PC-3 (cell line): Measurements from ENCODE around the gene SP140L. TPM values are rescaled to one million over a fixed set of nuclear protein-coding genes. Genes with fewer than 3 reads are reported as not detected.

Experiments
- ATAC-seq: fragments of 200-7000 bp; cut with Tn5 transposase; 2 replicates; pipeline ENCODE4 v1.9.1; 2020; ENCODE audit warnings: mild to moderate bottlenecking, moderate library complexity
- BruUV-seq: library from RNA; stranded (reverse); fragments of 400-500 nt; replicated peaks from 2 replicates; lab custom pipeline; 2021; lab: Mats Ljungman, UMichigan
- CTCF ChIA-PET: fragments of 300-600 bp; sonication (Branson Sonifier 250); formaldehyde crosslinking; loops from one replicate; lab custom pipeline; 2022; ENCODE audit warnings: antibody characterized with exemption; lab: Charles Lee
- POLR2A ChIA-PET: fragments of 300-600 bp; sonication (Branson Sonifier 250); formaldehyde crosslinking; loops from one replicate; lab custom pipeline; 2022; ENCODE audit warnings: antibody characterized with exemption; ENCODE audit not compliant: unreplicated experiment; lab: Charles Lee
- DNase-seq: peaks from one replicate; pipeline ENCODE4 v3.0.0-alpha.2; 2015
- H2AFZ ChIP-seq: fragments of 300-600 bp; sonication (generic); 2 replicates; pipeline ENCODE4 v1.6.0; 2016; ENCODE audit warnings: antibody characterized with exemption, low read length
- H3F3A ChIP-seq: fragments of 300-600 bp; sonication (generic); one replicate; pipeline ENCODE4 v1.6.0; 2017; ENCODE audit warnings: antibody characterized with exemption, low read length, control low read depth, mild to moderate bottlenecking; ENCODE audit not compliant: unreplicated experiment
- H3K27ac ChIP-seq: fragments of 300-600 bp; sonication (generic); 2 replicates; pipeline ENCODE4 v1.5.1; 2016; ENCODE audit warnings: mild to moderate bottlenecking, low read length
- H3K27me3 ChIP-seq: fragments of 300-600 bp; sonication (generic); 2 replicates; pipeline ENCODE4 v1.6.1; 2016; ENCODE audit warnings: low read length, mixed read lengths
- H3K36me3 ChIP-seq: fragments of 300-600 bp; sonication (generic); 2 replicates; pipeline ENCODE4 v1.6.1; 2016; ENCODE audit warnings: low read depth, mixed run types, low read length, mixed read lengths
- H3K4me1 ChIP-seq: fragments of 300-600 bp; sonication (generic); 2 replicates; pipeline ENCODE4 v1.5.1; 2016; ENCODE audit warnings: low read length; ENCODE audit not compliant: insufficient read depth
- H3K4me2 ChIP-seq: fragments of 300-600 bp; sonication (generic); 2 replicates; pipeline ENCODE4 v1.6.0; 2016; ENCODE audit warnings: low read length
- H3K4me3 ChIP-seq: fragments of 300-600 bp; sonication (generic); 2 replicates; pipeline ENCODE4 v1.5.1; 2016; ENCODE audit warnings: mild to moderate bottlenecking, low read length, mixed read lengths
- H3K79me2 ChIP-seq: fragments of 300-600 bp; sonication (generic); 2 replicates; pipeline ENCODE4 v1.6.1; 2017; ENCODE audit warnings: low read length, mixed read lengths
- H3K9ac ChIP-seq: fragments of 300-600 bp; sonication (generic); 2 replicates; pipeline ENCODE4 v1.6.0; 2016; ENCODE audit warnings: mild to moderate bottlenecking, low read length
- H3K9me2 ChIP-seq: fragments of 300-600 bp; sonication (generic); replicated peaks from 2 replicates; pipeline ENCODE4 v1.6.1; 2016; ENCODE audit warnings: mixed run types, low read length, mixed read lengths
- H3K9me3 ChIP-seq: fragments of 300-600 bp; sonication (generic); 2 replicates; pipeline ENCODE4 v1.6.1; 2016; ENCODE audit warnings: low read length, mixed read lengths
- H4K20me1 ChIP-seq: fragments of 300-600 bp; sonication (generic); 2 replicates; pipeline ENCODE4 v1.6.1; 2016; ENCODE audit warnings: low read length, mixed read lengths
- CTCF ChIP-seq: fragments of 300-600 bp; sonication (generic); conservative IDR thresholded peaks from 2 replicates; pipeline ENCODE4 v1.5.1; 2017; ENCODE audit warnings: antibody characterized with exemption, low read depth, mild to moderate bottlenecking, low read length
- EZH2 ChIP-seq: fragments of 300-600 bp; sonication (generic); IDR thresholded peaks from one replicate; pipeline ENCODE4 v1.6.1; 2017; ENCODE audit warnings: antibody characterized with exemption, mild to moderate bottlenecking, low read length; ENCODE audit not compliant: unreplicated experiment
- EZH2phosphoT487 ChIP-seq: fragments of 300-600 bp; sonication (generic); IDR thresholded peaks from 2 replicates; pipeline ENCODE4 v1.6.1; 2018; ENCODE audit warnings: mild to moderate bottlenecking, antibody characterized with exemption, low read length, borderline replicate concordance
- intact Hi-C: fragments of 100-400 bp; cut with micrococcal nuclease; formaldehyde crosslinking; loops from 2 replicates; pipeline ENCODE4 v1.9.0; 2023
- total RNA-seq: library from RNA; depleted of rRNA; stranded (reverse); fragments of >200 nt; gene quantifications from 2 replicates; pipeline ENCODE4 v1.2.3, GENCODE V29; 2014

SP140L gene
- total RNA-seq, 1 experiment from 2014 or later, result 2.8 TPM

GRCh38 chr2:230346921-230347533, 20.0 kb downstream of the SP140L start:
- Histone ChIP-seq H3K79me2 (no peaks in the 10 kb centered on the region), H3F3A (no peaks in the 10 kb centered on the region), H4K20me1 (no peaks in the 10 kb centered on the region), H3K4me1 (no peaks in the 10 kb centered on the region), H3K27ac (no peak overlapping the region), H3K4me2 (no peak overlapping the region), H3K9me3 (no peaks in the 10 kb centered on the region), H3K9ac (no peak overlapping the region), H2AFZ (no peak overlapping the region), H3K27me3 (no peaks in the 10 kb centered on the region), H3K36me3 (peaks cover 3% of the 10 kb centered on the region; the same call in 1 of the 2 replicates), H3K4me3 (no peak overlapping the region), H3K9me2 (no peaks in the 10 kb centered on the region)
- BruUV-seq, result no TSS peak
- ATAC-seq (no peak), DNase-seq (no peak)
- ChIA-PET POLR2A (no interaction called here), CTCF (interaction anchor here (0.6 kb wide), 1 partner anchor 248 kb away, joined by 3 read pairs; no protein-coding TSS in a partner anchor)
- no peak for TF ChIP-seq EZH2phosphoT487
- intact Hi-C loops, result no loop called here

DNA sequence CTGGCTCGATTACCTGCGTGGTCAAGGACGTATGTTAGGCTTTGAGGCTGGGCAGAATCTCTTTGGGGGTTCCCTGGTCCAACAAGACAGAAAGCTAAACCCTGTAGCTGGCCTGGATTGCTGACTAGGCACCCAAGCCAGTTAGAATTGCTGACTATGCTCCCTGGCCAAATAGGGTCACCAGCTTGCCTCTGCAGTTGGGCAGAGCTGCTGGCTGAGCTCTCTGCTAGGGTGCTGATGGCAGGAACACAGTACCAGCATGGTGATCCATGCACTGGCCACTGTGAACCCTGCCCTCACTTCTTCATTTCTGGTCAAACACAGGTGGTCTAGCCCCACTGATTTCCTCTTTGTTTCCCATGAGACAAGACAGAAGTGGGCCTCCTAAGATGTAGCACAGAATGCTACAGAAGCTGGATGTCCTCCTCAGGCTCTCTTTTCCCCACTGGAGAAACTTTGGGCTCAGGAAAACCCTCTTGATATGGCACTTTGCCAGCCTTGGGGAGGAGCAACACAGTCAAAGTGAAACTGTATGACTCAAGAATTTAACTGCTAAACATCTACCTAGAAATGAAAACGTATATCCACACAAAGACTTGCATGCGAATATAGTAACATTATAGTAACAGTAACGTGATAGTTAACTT, 20.8 kb downstream of the SP140L start:
- POLR2A ChIA-PET, result no interaction called here
- BruUV-seq, result no TSS peak

DNA sequence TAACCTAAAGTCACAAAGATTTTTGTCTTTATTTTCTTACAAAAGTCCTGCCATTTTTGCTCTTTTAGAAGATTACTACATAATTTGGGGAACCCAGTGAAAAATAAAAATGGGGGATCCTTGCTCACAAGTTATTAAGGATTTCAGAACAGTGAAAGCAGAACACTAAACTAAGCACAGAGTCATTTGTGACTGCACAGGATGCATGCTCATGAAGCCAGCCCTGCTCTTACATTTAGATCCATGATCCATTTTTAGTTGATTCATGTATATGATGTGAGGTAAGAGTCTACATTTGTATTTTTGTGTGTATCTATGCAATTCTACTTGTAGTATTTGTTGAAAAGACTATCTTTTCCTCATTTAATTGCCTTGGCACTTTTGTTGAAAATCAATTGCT, 21.8 kb downstream of the SP140L start:
- Histone ChIP-seq H3K27ac (no peak overlapping the region), H3K4me3 (no peak overlapping the region), H3K36me3 (peaks cover 3% of the 10 kb centered on the region; the same call in 1 of the 2 replicates), H2AFZ (no peak overlapping the region), H4K20me1 (no peaks in the 10 kb centered on the region), H3K79me2 (no peaks in the 10 kb centered on the region), H3K27me3 (no peaks in the 10 kb centered on the region), H3K4me1 (no peaks in the 10 kb centered on the region), H3F3A (no peaks in the 10 kb centered on the region), H3K4me2 (no peak overlapping the region), H3K9me2 (no peaks in the 10 kb centered on the region), H3K9ac (no peak overlapping the region), H3K9me3 (no peaks in the 10 kb centered on the region)
- CTCF ChIA-PET, result no interaction called here
- intact Hi-C loops, result no loop called here
- TF ChIP-seq EZH2 (no peak), EZH2phosphoT487 (no peak), CTCF (no peak)
- DNase-seq (no peak), ATAC-seq (no peak)
- no TSS peak for BruUV-seq
- POLR2A ChIA-PET, result no interaction called here

More for the DNA sequence above, 20.8 kb downstream of the SP140L start:
- H3F3A ChIP-seq, result no peaks in the 10 kb centered on the region
- H2AFZ ChIP-seq, result no peak overlapping the region
- H3K9ac ChIP-seq, result no peak overlapping the region
- H3K27me3 ChIP-seq, result no peaks in the 10 kb centered on the region
- H3K4me2 ChIP-seq, result no peak overlapping the region
- H3K27ac ChIP-seq, result no peak overlapping the region
- intact Hi-C loops, result no loop called here
- H3K9me3 ChIP-seq, result no peaks in the 10 kb centered on the region
- no peaks in the 10 kb centered on the region for H3K4me1 ChIP-seq
- no peak overlapping the region for H3K4me3 ChIP-seq
- no peaks in the 10 kb centered on the region for H3K9me2 ChIP-seq
- H3K36me3 ChIP-seq, result peaks cover 3% of the 10 kb centered on the region; the same call in 1 of the 2 replicates
- no peaks in the 10 kb centered on the region for H4K20me1 ChIP-seq
- DNase-seq (no peak), ATAC-seq (no peak)
- CTCF ChIA-PET, result no interaction called here
- TF ChIP-seq EZH2 (no peak), CTCF (no peak), EZH2phosphoT487 (no peak)
- H3K79me2 ChIP-seq, result no peaks in the 10 kb centered on the region
